Measurements from ENCODE around the gene SSUH2. TPM values are rescaled to one million over a fixed set of nuclear protein-coding genes. Genes with fewer than 3 reads are reported as not detected.
"Not testable (repeated sequence)": the region's sequence is repeated elsewhere in the genome, so short reads cannot be mapped to it uniquely, and the experiment has no call there.

The SSUH2 gene
- under 1 TPM; 0.24 to 0.32 TPM for total RNA-seq
- long read RNA-seq, donor 1 = 0 reads
- long read RNA-seq, donor 2, partial matches to known transcripts = 0 of 1 reads
- long read RNA-seq, donor 2, other reads (novel, unspliced or antisense) = 1 of 1 reads

- no peak for DNase-seq (ENCODE audit: low spot score)
- intact Hi-C loops (cut with DNase I) = no loop called here
These were observed at the start of gene SSUH2 for GRCh38 chr3:8644748-8645390. Gene SSUH2 (minus strand): TSS chr3:8644798. CDS start chr3:8644758, 40 bp downstream.

DNA sequence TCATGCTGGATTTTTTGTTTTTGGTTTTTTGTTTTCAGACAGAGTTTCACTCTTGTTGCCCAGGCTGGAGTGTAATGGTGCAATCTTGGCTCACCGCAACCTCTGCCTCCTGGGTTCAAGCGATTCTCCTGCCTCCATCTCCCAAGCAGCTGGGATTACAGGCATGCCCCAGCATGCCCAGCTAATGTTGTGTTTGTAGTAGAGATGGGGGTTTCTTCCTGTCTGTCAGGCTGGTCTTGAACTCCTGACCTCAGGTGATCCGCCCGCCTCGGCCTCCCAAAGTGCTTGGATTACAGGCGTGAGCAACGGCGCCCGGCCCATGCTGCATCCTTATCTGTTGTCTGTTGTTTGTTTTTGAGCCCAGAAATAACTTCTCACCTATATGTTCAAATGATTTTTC is 46.7 kb upstream of the SSUH2 start:
- intact Hi-C loops (cut with DNase I); DNase-seq (ENCODE audit: low spot score): not testable (repeated sequence)

GRCh38 chr3:8684992-8685391 is 40.4 kb upstream of the SSUH2 start:
- intact Hi-C loops (cut with DNase I); DNase-seq (ENCODE audit: low spot score): not testable (repeated sequence)

- intact Hi-C loops (cut with DNase I); DNase-seq (ENCODE audit: low spot score): not testable (repeated sequence)
These were observed 38.4 kb upstream of the SSUH2 start for GRCh38 chr3:8682850-8683574.

- DNase-seq (ENCODE audit: low spot score); intact Hi-C loops (cut with DNase I): not testable (repeated sequence)
These were observed 37.4 kb upstream of the SSUH2 start for GRCh38 chr3:8681881-8682538.

- intact Hi-C loops (cut with DNase I) = no loop called here
- DNase-seq (ENCODE audit: low spot score) = no peak
These were observed 36.8 kb upstream of the SSUH2 start for GRCh38 chr3:8681349-8681748.

- DNase-seq (ENCODE audit: low spot score); intact Hi-C loops (cut with DNase I): not testable (repeated sequence)
These were observed 35.4 kb upstream of the SSUH2 start for GRCh38 chr3:8679817-8680553.

DNA sequence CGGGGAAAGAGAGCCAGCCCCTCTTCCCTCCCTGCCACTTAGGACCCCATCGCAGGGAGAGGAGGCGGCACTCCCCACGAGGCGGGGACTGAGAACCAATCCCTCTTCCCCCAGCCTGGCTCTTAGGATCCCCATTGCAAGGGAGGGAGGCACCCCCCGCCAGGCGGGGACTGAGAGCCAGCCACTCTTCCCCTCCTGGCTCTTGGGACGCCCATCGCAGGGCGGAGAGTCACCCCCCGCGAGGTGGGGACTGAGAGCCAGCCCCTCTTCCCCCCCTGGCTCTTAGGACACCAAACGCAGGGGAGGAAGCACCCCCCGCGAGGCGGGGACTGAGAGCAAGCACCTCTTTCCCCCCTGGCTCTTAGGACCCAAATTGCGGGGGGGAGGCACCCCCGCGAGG is 34.2 kb upstream of the SSUH2 start:
- DNase-seq (ENCODE audit: low spot score) = no peak
- intact Hi-C loops (cut with DNase I) = no loop called here

DNA sequence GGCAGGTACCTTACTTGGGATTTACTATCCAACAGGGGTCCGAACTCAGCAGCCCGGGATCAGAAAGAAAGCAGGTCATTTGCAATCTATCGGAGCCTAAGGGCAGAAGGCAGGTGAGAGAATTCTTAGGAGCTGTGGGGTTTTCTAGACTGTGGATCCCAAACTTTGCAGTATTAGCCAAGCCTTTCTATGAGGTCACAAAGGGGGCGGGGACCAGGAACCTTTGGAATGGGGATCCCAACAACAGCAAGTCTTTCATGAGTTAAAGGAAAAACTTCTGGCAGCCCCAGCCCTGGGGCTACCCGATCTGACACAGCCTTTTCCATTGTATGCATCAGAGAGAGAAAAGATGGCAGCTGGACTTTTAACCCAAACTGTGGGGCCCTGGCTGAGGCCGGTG is 32.7 kb upstream of the SSUH2 start:
- intact Hi-C loops (cut with DNase I); DNase-seq (ENCODE audit: low spot score): not testable (repeated sequence)

- DNase-seq (ENCODE audit: low spot score); intact Hi-C loops (cut with DNase I): not testable (repeated sequence)
These were observed 31.0 kb upstream of the SSUH2 start for GRCh38 chr3:8675591-8675990.

- intact Hi-C loops (cut with DNase I) = no loop called here
- DNase-seq (ENCODE audit: low spot score) = no peak
These were observed 28.6 kb upstream of the SSUH2 start for GRCh38 chr3:8673083-8673737.

GRCh38 chr3:8669019-8669418 is 24.4 kb upstream of the SSUH2 start:
- DNase-seq (ENCODE audit: low spot score) = no peak
- intact Hi-C loops (cut with DNase I) = no loop called here

DNA sequence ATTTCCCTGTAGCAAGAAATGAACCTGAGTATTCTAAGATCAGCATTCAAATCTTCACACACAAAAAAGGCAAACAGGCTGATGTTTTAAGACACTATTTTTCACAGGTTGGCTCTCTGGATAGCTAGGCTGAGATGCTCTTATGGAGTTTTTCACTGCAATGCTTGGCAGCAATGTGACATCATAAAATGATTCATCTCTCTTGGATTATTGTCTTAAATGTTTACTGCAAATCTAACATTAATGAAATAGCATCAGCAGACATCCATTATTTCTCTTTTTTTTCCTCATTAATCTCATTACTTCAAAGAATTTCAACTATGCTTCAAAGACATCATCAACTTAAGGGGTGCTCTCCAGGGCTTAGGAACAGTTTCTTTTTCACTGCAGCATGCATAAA is 23.6 kb upstream of the SSUH2 start:
- intact Hi-C loops (cut with DNase I) = no loop called here
- no peak for DNase-seq (ENCODE audit: low spot score)

DNA sequence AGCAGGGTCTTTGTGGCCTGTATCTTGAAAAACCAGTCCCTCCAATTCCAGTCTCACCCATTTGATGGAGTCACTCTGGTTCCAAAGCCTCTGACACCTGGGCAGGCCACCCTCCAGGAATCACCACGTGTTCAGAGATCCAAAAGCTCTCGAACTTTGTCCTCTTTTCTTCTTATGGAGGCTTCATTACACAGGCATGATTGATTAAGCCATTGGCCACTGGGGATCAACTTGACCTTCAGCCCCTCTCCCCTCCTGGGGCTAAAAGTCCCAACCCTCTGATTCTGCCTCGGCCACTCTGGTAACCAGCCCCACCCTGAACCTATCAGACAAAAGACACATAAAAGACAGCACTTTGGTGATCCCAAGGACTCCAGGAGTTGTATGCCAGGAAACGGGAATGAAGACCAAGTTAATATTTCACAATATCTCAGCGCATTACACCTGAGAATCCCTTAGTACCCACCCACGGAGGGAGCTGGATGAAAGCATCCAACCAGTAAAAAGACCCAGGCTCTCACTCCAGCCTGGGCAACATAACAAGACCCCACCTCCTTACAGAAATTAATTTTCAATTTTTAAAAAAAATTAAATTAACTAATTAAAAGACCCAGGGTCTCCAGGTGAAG is 23.0 kb upstream of the SSUH2 start:
- no peak for DNase-seq (ENCODE audit: low spot score)
- intact Hi-C loops (cut with DNase I) = no loop called here

DNA sequence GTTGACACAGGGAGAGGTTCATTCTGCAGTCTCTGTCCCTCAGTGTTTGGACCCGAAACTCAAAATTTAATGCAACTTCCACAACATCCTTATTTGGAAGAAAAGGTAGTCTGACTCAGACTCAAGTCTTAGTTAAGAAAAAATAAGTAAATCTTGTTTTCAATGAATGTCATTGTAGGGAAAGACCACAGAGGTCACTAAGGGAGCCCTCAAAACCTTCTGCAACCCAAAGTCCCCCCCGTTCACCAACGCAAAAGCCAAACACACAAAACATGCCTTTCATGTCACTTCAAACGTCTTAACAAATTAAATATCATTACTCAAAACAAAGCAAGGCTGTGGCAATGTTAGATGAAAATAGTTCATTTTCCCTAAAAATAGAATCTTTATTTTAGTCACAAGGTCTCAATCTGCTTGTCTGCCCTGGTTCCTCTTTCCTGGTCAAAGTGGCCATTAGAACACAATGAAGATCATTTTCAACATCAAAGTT is 20.9 kb upstream of the SSUH2 start:
- no peak for DNase-seq (ENCODE audit: low spot score)
- intact Hi-C loops (cut with DNase I) = no loop called here

GRCh38 chr3:8663177-8664061 is 18.8 kb upstream of the SSUH2 start:
- intact Hi-C loops (cut with DNase I) = no loop called here
- DNase-seq (ENCODE audit: low spot score) = no peak

- intact Hi-C loops (cut with DNase I) = no loop called here
- DNase-seq (ENCODE audit: low spot score) = no peak
These were observed 18.0 kb upstream of the SSUH2 start for GRCh38 chr3:8662594-8662993.
